GM12878 (cell line): ENCODE data around the gene KIDINS220. TPM values are rescaled to one million over a fixed set of nuclear protein-coding genes. Genes with fewer than 3 reads are reported as not detected.

ENCODE experiments used
- ATF3 ChIP-seq: IDR thresholded peaks from 2 replicates; pipeline ENCODE4 v1.6.1; 2011; ENCODE audit warnings: low read depth, mild to moderate bottlenecking, low read length, moderate library complexity, borderline replicate concordance; ENCODE audit errors: extremely low read depth
- BACH1 ChIP-seq: fragments of 450-650 bp; IDR thresholded peaks from 2 replicates; pipeline ENCODE4 v1.6.1; 2017; ENCODE audit warnings: mild to moderate bottlenecking, borderline replicate concordance
- BHLHE40 ChIP-seq, 2 experiments: fragments of 450-650 bp in 1 of 2; IDR thresholded peaks; 2 replicates each; pipeline ENCODE4 v1.6.1; 2011 to 2017; ENCODE audit warnings: low read depth in 2 of 2, borderline replicate concordance in 1 of 2, improper control_type of control experiment in 1 of 2, low read length in 1 of 2, mild to moderate bottlenecking in 1 of 2
- CBX5 ChIP-seq: sonication (generic); IDR thresholded peaks from 2 replicates; pipeline ENCODE4 v1.6.1; 2016; ENCODE audit warnings: low read depth, moderate library complexity, mild to moderate bottlenecking, inconsistent platforms
- CEBPB ChIP-seq, 2 experiments: fragments of 150-350 bp in 1 of 2; IDR thresholded peaks; 2 replicates each; pipeline ENCODE4 v1.6.1; 2012 to 2014; ENCODE audit warnings: low read depth in 2 of 2, low read length in 2 of 2, borderline replicate concordance in 1 of 2, inconsistent platforms in 1 of 2
- EGR1 ChIP-seq, 2 experiments: IDR thresholded peaks; 1 replicate in 1 of 2; 2 replicates in 1 of 2; pipeline ENCODE4 v1.6.1; 2011 to 2012; ENCODE audit warnings: low read depth in 2 of 2, low read length in 2 of 2, borderline replicate concordance in 1 of 2, mild to moderate bottlenecking in 1 of 2, moderate library complexity in 1 of 2
- JUNB ChIP-seq: IDR thresholded peaks from 2 replicates; pipeline ENCODE4 v1.6.1; 2016; ENCODE audit warnings: antibody characterized with exemption, mild to moderate bottlenecking
- MEF2B ChIP-seq: fragments of 450-650 bp; IDR thresholded peaks from 2 replicates; pipeline ENCODE4 v1.6.1; 2018; ENCODE audit warnings: mild to moderate bottlenecking, moderate library complexity; ENCODE audit not compliant: partially characterized antibody, poor library complexity, severe bottlenecking
- MYB ChIP-seq: fragments of 150-350 bp; IDR thresholded peaks from 2 replicates; pipeline ENCODE4 v1.6.1; 2014; ENCODE audit warnings: mild to moderate bottlenecking, low read depth, low read length, borderline replicate concordance
- MYC ChIP-seq: IDR thresholded peaks from 2 replicates; pipeline ENCODE4 v1.6.1; 2011; ENCODE audit warnings: mild to moderate bottlenecking, low read length, moderate library complexity, inconsistent platforms; ENCODE audit not compliant: insufficient read depth, insufficient replicate concordance, insufficient read length, severe bottlenecking
- NKRF ChIP-seq: fragments of 450-650 bp; conservative IDR thresholded peaks from 2 replicates; pipeline ENCODE4 v1.6.1; 2017; ENCODE audit warnings: mild to moderate bottlenecking, moderate library complexity
- RBBP5 ChIP-seq: fragments of 200-600 bp; sonication (generic); conservative IDR thresholded peaks from 2 replicates; pipeline ENCODE4 v1.6.1; 2016
- SMAD5 ChIP-seq: IDR thresholded peaks from 2 replicates; pipeline ENCODE4 v1.6.1; 2016; ENCODE audit warnings: antibody characterized with exemption, low read depth
- SP1 ChIP-seq: IDR thresholded peaks from one replicate; pipeline ENCODE4 v1.6.1; 2011; ENCODE audit warnings: low read depth, low read length
- STAT3 ChIP-seq: IDR thresholded peaks from 2 replicates; pipeline ENCODE4 v1.6.1; 2011; ENCODE audit warnings: low read depth, low read length, improper control_type of control experiment
- TARDBP ChIP-seq: IDR thresholded peaks from 2 replicates; pipeline ENCODE4 v1.6.1; 2016; ENCODE audit warnings: borderline replicate concordance
- USF2 ChIP-seq: IDR thresholded peaks from 2 replicates; pipeline ENCODE4 v1.6.1; 2011; ENCODE audit warnings: low read depth, low read length, improper control_type of control experiment, borderline replicate concordance
- WRNIP1 ChIP-seq: IDR thresholded peaks from 2 replicates; pipeline ENCODE4 v1.6.1; 2011; ENCODE audit warnings: low read depth, low read length, improper control_type of control experiment, borderline replicate concordance
- ZBTB4 ChIP-seq: fragments of 450-650 bp; formaldehyde crosslinking; IDR thresholded peaks from 2 replicates; pipeline ENCODE4 v1.4.0; 2022; ENCODE audit warnings: mild to moderate bottlenecking, moderate library complexity
- ZNF384 ChIP-seq: IDR thresholded peaks from 2 replicates; pipeline ENCODE4 v1.6.1; 2012; ENCODE audit warnings: low read depth, mild to moderate bottlenecking, low read length, improper control_type of control experiment, borderline replicate concordance
- polyA plus RNA-seq, 11 experiments: library from polyadenylated mRNA; depleted of rRNA in 4 of 11; unstranded in 6 of 11; stranded (reverse) in 5 of 11; fragments of >200 nt; fragmentation: Nextera tagmentation in 4 of 11; fragmentation: Illumina TruSeq in 1 of 11; extraction: Ambion mirVana in 4 of 11; extraction: Trizol in 1 of 11; gene quantifications; 1 replicate in 1 of 11; 2 replicates in 10 of 11; pipeline versions ENCODE4 v1.2.1 to v1.2.3, GENCODE V29; 2011 to 2016; ENCODE audit warnings: inconsistent platforms in 2 of 11, missing spikeins in 2 of 11, low read depth in 1 of 11
- total RNA-seq, 4 experiments: library from RNA; depleted of rRNA in 3 of 4; stranded (reverse); fragments of >200 nt in 3 of 4; fragmentation: Illumina TruSeq in 1 of 4; extraction: Trizol in 1 of 4; gene quantifications; 2 replicates each; pipeline versions ENCODE4 v1.2.1 to v1.2.3, GENCODE V29; 2013 to 2021

The KIDINS220 gene
- total and polyA plus RNA-seq, 10 of the 15 experiments (the other 5 are each of a cell fraction or from before 2014, with no cell fraction given): 6.0 to 31.2 (median 16.0) TPM

- TF ChIP-seq CBX5 (no peak), CEBPB (IDR thresholded peaks at IDR 0.05; ENCODE audit: borderline replicate concordance in 1 of 2, low read depth in 2 of 2, low read length in 2 of 2) (no peak), MYB (no peak), MEF2B (no peak), EGR1 (IDR thresholded peaks at IDR 0.05; ENCODE audit: borderline replicate concordance in 1 of 2, low read depth in 2 of 2, low read length in 2 of 2) (0 out of 3 replicates have a peak, but pooled peaks of 1 of the 2 experiments have one; percentile 9), USF2 (no peak), TARDBP (peak; percentile 60; the same call in 1 of the 2 replicates), JUNB (no peak), BHLHE40 (IDR thresholded peaks at IDR 0.05; ENCODE audit: borderline replicate concordance in 1 of 2, low read depth in 2 of 2, low read length in 1 of 2) (peak; percentile 87 to 91), SMAD5 (peak; percentile 96), ZBTB4 (no peak), STAT3 (no peak), BACH1 (peak; percentile 97), ZNF384 (no peak), ATF3 (no peak), RBBP5 (no peak), MYC (no peak), WRNIP1 (0 out of 2 replicates have a peak, but pooled peaks have one; percentile 38), NKRF (peak; percentile 85), SP1 (peak; percentile 98)
Measured at GRCh38 chr2:8681786-8682692, 155.4 kb downstream of the KIDINS220 start, which contains the start of gene ID2 (continued).
